ENCODE results near the gene MC1R.

MC1R gene

DNA sequence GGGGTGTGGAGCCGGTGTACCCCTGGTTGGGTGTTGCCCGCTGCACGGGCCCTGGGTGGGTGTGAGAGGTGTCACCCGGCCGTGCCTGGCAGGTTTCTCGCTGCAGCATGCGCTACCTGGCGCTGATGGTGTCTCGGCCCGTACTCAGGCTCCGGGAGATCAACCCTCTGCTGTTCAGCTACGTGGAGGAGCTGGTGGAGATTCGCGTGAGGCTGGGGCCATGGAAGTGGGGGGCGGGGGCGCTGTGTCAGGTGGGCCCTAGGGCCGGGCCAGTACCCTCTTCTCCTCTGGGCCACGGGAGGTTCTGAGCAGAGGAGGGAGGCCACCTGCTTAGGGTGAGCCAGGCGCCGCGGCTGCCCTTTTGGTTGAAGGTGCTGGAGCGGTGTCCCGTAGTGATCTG is 43.3 kb downstream of the MC1R start:
- TF ChIP-seq, protein P1, sequence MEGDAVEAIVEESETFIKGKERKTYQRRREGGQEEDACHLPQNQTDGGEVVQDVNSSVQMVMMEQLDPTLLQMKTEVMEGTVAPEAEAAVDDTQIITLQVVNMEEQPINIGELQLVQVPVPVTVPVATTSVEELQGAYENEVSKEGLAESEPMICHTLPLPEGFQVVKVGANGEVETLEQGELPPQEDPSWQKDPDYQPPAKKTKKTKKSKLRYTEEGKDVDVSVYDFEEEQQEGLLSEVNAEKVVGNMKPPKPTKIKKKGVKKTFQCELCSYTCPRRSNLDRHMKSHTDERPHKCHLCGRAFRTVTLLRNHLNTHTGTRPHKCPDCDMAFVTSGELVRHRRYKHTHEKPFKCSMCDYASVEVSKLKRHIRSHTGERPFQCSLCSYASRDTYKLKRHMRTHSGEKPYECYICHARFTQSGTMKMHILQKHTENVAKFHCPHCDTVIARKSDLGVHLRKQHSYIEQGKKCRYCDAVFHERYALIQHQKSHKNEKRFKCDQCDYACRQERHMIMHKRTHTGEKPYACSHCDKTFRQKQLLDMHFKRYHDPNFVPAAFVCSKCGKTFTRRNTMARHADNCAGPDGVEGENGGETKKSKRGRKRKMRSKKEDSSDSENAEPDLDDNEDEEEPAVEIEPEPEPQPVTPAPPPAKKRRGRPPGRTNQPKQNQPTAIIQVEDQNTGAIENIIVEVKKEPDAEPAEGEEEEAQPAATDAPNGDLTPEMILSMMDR (IDR thresholded peaks at IDR 0.05), result no peak
- H3K4me3 ChIP-seq (ENCODE audit: low read depth, low read length), result no peak overlapping the region
- no peaks in the 10 kb centered on the region for H3K79me2 ChIP-seq
- no peaks in the 10 kb centered on the region for H3K4me1 ChIP-seq
- no peak overlapping the region for H3K27ac ChIP-seq
- H3K9me3 ChIP-seq (ENCODE audit: control insufficient read depth, low read length), result no peaks in the 10 kb centered on the region
- H3K36me3 ChIP-seq (ENCODE audit: control insufficient read depth, insufficient read depth, low read length), result no peaks in the 10 kb centered on the region
- no peak overlapping the region for H2AFZ ChIP-seq
- no peak overlapping the region for H3K9ac ChIP-seq
- no peaks in the 10 kb centered on the region for H3K27me3 ChIP-seq (ENCODE audit: control insufficient read depth, insufficient read depth, low read length)
- no peak overlapping the region for H3K4me2 ChIP-seq (ENCODE audit: low read length)

GRCh38 chr16:89962754-89963498 is 44.3 kb downstream of the MC1R start:
- TF ChIP-seq, protein P1 (IDR thresholded peaks at IDR 0.05), result no peak
- Histone ChIP-seq H3K4me1 (no peaks in the 10 kb centered on the region), H3K79me2 (no peaks in the 10 kb centered on the region), H3K36me3 (ENCODE audit: control insufficient read depth, insufficient read depth, low read length) (no peaks in the 10 kb centered on the region), H3K4me2 (ENCODE audit: low read length) (no peak overlapping the region), H2AFZ (no peak overlapping the region), H3K27me3 (ENCODE audit: control insufficient read depth, insufficient read depth, low read length) (no peaks in the 10 kb centered on the region), H3K27ac (no peak overlapping the region), H3K4me3 (ENCODE audit: low read depth, low read length) (no peak overlapping the region), H3K9ac (no peak overlapping the region), H3K9me3 (ENCODE audit: control insufficient read depth, low read length) (no peaks in the 10 kb centered on the region)

DNA sequence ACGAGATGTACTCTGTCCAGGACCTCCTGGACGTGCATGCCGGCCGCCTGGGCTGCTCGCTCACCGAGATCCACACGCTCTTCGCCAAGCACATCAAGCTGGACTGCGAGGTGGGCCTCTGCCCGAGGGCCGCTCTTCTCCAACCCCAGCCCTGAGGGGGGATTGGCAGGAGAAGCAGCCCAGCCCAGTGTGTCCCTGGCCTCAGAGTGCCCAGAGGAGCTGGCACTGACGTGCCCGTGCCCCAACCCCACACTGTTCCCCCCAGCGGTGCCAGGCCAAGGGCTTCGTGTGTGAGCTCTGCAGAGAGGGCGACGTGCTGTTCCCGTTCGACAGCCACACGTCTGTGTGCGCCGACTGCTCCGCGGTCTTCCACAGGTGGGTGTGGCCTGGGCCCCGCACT is 45.5 kb downstream of the MC1R start:
- no peaks in the 10 kb centered on the region for H3K79me2 ChIP-seq
- H3K36me3 ChIP-seq (ENCODE audit: control insufficient read depth, insufficient read depth, low read length), result no peaks in the 10 kb centered on the region
- no peak overlapping the region for H2AFZ ChIP-seq
- no peaks in the 10 kb centered on the region for H3K27me3 ChIP-seq (ENCODE audit: control insufficient read depth, insufficient read depth, low read length)
- H3K27ac ChIP-seq, result no peak overlapping the region
- H3K4me2 ChIP-seq (ENCODE audit: low read length), result no peak overlapping the region
- no peaks in the 10 kb centered on the region for H3K4me1 ChIP-seq
- H3K9ac ChIP-seq, result no peak overlapping the region
- no peaks in the 10 kb centered on the region for H3K9me3 ChIP-seq (ENCODE audit: control insufficient read depth, low read length)
- no peak overlapping the region for H3K4me3 ChIP-seq (ENCODE audit: low read depth, low read length)
- TF ChIP-seq, protein P1 (IDR thresholded peaks at IDR 0.05), result no peak

DNA sequence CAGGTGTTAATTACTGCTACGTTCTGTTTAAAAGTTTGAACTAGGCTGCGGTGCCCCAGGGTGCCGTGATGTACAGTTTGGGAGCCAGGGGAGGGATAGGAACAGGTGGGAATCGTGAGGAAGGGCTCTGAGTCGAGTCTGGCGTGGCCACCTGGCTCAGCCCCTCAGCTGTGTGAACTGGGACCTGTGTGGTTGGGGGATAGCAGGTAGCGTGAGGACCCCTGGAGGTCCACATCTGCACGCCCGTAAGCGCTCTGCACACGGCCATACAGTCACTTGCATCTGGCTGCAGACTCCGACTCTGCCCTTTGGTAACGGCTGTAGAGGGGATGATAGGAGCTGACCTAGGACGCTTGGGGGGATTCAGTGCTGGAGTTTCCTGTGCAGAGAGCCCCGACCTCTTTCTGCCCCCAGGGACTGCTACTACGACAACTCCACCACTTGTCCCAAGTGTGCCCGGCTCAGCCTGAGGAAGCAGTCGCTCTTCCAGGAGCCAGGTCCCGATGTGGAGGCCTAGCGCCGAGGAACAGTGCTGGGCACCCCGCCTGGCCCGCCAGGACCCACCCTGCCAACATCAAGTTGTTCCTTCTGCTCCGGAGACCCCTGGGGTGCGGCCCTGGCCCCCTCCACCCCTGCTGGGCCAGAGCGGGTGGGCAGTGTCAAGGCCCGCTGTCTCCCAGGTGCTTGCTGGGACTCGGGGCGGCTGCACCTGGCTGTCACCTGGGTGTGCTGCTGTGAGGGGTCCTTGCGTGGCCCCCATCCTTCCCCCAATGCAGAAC is 47.0 kb downstream of the MC1R start:
- no peaks in the 10 kb centered on the region for H3K27me3 ChIP-seq (ENCODE audit: control insufficient read depth, insufficient read depth, low read length)
- no peak overlapping the region for H3K9ac ChIP-seq
- H3K4me1 ChIP-seq, result no peaks in the 10 kb centered on the region
- H3K4me3 ChIP-seq (ENCODE audit: low read depth, low read length), result no peak overlapping the region
- TF ChIP-seq, protein P1 (IDR thresholded peaks at IDR 0.05), result no peak
- no peaks in the 10 kb centered on the region for H3K9me3 ChIP-seq (ENCODE audit: control insufficient read depth, low read length)
- H3K79me2 ChIP-seq, result no peaks in the 10 kb centered on the region
- H3K36me3 ChIP-seq (ENCODE audit: control insufficient read depth, insufficient read depth, low read length), result no peaks in the 10 kb centered on the region
- H3K27ac ChIP-seq, result no peak overlapping the region
- no peak overlapping the region for H3K4me2 ChIP-seq (ENCODE audit: low read length)
- H2AFZ ChIP-seq, result no peak overlapping the region
